Liver (tissue), 9 donors: ENCODE data around the gene LNPK. TPM values are rescaled to one million over a fixed set of nuclear protein-coding genes. Genes with fewer than 3 reads are reported as not detected.

ENCODE experiments used
- DNase-seq: peaks from one replicate; pipeline ENCODE4 v3.0.0-alpha.2; 2017; ENCODE audit warnings: low spot score
- H3K27ac ChIP-seq, 2 donors: one replicate each; pipeline ENCODE4 v1.7.0; 2013; ENCODE audit warnings: inconsistent platforms in 2 of 2, low read length in 2 of 2, control low read depth in 1 of 2, low read depth in 1 of 2, mild to moderate bottlenecking in 1 of 2
- H3K27me3 ChIP-seq, 4 donors: one replicate each; pipeline versions ENCODE4 v1.6.1 to v1.7.0; 2013; ENCODE audit warnings: low read length in 3 of 4, inconsistent platforms in 1 of 4, mild to moderate bottlenecking in 1 of 4, moderate library complexity in 1 of 4; ENCODE audit not compliant: control insufficient read depth in 4 of 4, insufficient read depth in 4 of 4
- H3K36me3 ChIP-seq, 4 donors: one replicate each; pipeline versions ENCODE4 v1.6.1 to v1.7.0; 2013; ENCODE audit warnings: low read length in 3 of 4, mild to moderate bottlenecking in 3 of 4, low read depth in 1 of 4, moderate library complexity in 1 of 4; ENCODE audit not compliant: control insufficient read depth in 4 of 4, insufficient read depth in 3 of 4
- H3K4me1 ChIP-seq, 4 donors: one replicate each; pipeline versions ENCODE4 v1.6.1 to v1.7.0; 2013; ENCODE audit warnings: low read length in 3 of 4, mild to moderate bottlenecking in 3 of 4, moderate library complexity in 1 of 4; ENCODE audit not compliant: control insufficient read depth in 4 of 4, insufficient read depth in 4 of 4
- H3K4me3 ChIP-seq, 3 donors: one replicate each; pipeline versions ENCODE4 v1.6.1 to v1.7.0; 2013; ENCODE audit warnings: low read length in 3 of 3, control low read depth in 1 of 3, low read depth in 1 of 3, mild to moderate bottlenecking in 1 of 3
- H3K9ac ChIP-seq, 2 donors: one replicate each; pipeline ENCODE4 v1.7.0; 2013; ENCODE audit warnings: low read length in 2 of 2, mild to moderate bottlenecking in 2 of 2, moderate library complexity in 2 of 2, control low read depth in 1 of 2, low read depth in 1 of 2
- H3K9me3 ChIP-seq, 4 donors: one replicate each; pipeline versions ENCODE4 v1.6.1 to v1.7.0; 2013; ENCODE audit warnings: low read length in 3 of 4; ENCODE audit not compliant: control insufficient read depth in 4 of 4
- ATF3 ChIP-seq: IDR thresholded peaks from 2 replicates; pipeline ENCODE4 v1.6.1; 2016; ENCODE audit warnings: antibody characterized with exemption
- CTCF ChIP-seq: fragments of 150-350 bp; IDR thresholded peaks from 2 replicates; pipeline ENCODE4 v1.5.1; 2017; ENCODE audit warnings: improper control_type of control experiment, low read depth, low read length; ENCODE audit not compliant: missing input control
- EGR1 ChIP-seq, 2 donors: IDR thresholded peaks; 2 replicates each; pipeline ENCODE4 v1.6.1; 2016 to 2018; ENCODE audit warnings: antibody characterized with exemption in 2 of 2, low read depth in 2 of 2
- FOXA1 ChIP-seq: IDR thresholded peaks from 2 replicates; pipeline ENCODE4 v1.6.1; 2016; ENCODE audit warnings: antibody characterized with exemption
- FOXA2 ChIP-seq: IDR thresholded peaks from 2 replicates; pipeline ENCODE4 v1.6.1; 2016; ENCODE audit warnings: antibody characterized with exemption
- GABPA ChIP-seq, 2 donors: IDR thresholded peaks in 1 of 2; conservative IDR thresholded peaks in 1 of 2; 2 replicates each; pipeline ENCODE4 v1.6.1; 2016; ENCODE audit warnings: antibody characterized with exemption in 2 of 2, mild to moderate bottlenecking in 1 of 2, moderate library complexity in 1 of 2
- HNF4A ChIP-seq, 2 donors: conservative IDR thresholded peaks; 2 replicates each; pipeline ENCODE4 v1.6.1; 2016; ENCODE audit warnings: antibody characterized with exemption in 2 of 2, mild to moderate bottlenecking in 2 of 2
- HNF4G ChIP-seq: IDR thresholded peaks from 2 replicates; pipeline ENCODE4 v1.6.1; 2016; ENCODE audit warnings: antibody characterized with exemption
- NR2F2 ChIP-seq: IDR thresholded peaks from 2 replicates; pipeline ENCODE4 v1.6.1; 2016; ENCODE audit warnings: antibody characterized with exemption
- RAD21 ChIP-seq, 2 donors: IDR thresholded peaks; 2 replicates each; pipeline ENCODE4 v1.6.1; 2016; ENCODE audit warnings: antibody characterized with exemption in 2 of 2, mild to moderate bottlenecking in 2 of 2
- REST ChIP-seq: IDR thresholded peaks from 2 replicates; pipeline ENCODE4 v1.6.1; 2016; ENCODE audit warnings: antibody characterized with exemption, mild to moderate bottlenecking
- RXRA ChIP-seq, 2 donors: IDR thresholded peaks; 2 replicates each; pipeline ENCODE4 v1.6.1; 2017 to 2018; ENCODE audit warnings: antibody characterized with exemption in 2 of 2, mild to moderate bottlenecking in 1 of 2
- SP1 ChIP-seq: IDR thresholded peaks from 2 replicates; pipeline ENCODE4 v1.6.1; 2018; ENCODE audit warnings: antibody characterized with exemption, mild to moderate bottlenecking
- TAF1 ChIP-seq: conservative IDR thresholded peaks from 2 replicates; pipeline ENCODE4 v1.6.1; 2016; ENCODE audit warnings: antibody characterized with exemption, mild to moderate bottlenecking
- YY1 ChIP-seq: IDR thresholded peaks from 2 replicates; pipeline ENCODE4 v1.6.1; 2016; ENCODE audit warnings: antibody characterized with exemption, mild to moderate bottlenecking
- ZBTB33 ChIP-seq: IDR thresholded peaks from 2 replicates; pipeline ENCODE4 v1.6.1; 2016; ENCODE audit warnings: antibody characterized with exemption
- WGBS: extraction: QIAGEN DNeasy Blood & Tissue Kit; methylation state at CpG from one replicate; pipeline ENCODE4 v1.1.7; 2013; 5-methylcytosine and 5-hydroxymethylcytosine counted together
- polyA plus RNA-seq, 2 donors: library from polyadenylated mRNA; stranded (reverse) in 1 of 2; unstranded in 1 of 2; fragments of 200-250 nt in 1 of 2; fragments of >200 nt in 1 of 2; fragmentation: Nextera tagmentation in 1 of 2; extraction: Ambion mirVana in 1 of 2; gene quantifications; one replicate each; pipeline versions ENCODE4 v1.2.1 to v1.2.3, GENCODE V29; 2013 to 2015
- total RNA-seq, 2 donors: library from RNA; depleted of rRNA; stranded (reverse); fragments of >200 nt; gene quantifications; one replicate each; pipeline ENCODE4 v1.2.3, GENCODE V29; 2014
- donor health status: healthy.
- donor health status: healthy.
- donor health status: healthy.
- donor health status: healthy.
- donor health status: healthy.

LNPK gene
- total and polyA plus RNA-seq, 4 donors = 5.5 to 25.2 (median 11.5) TPM

- H3K9ac ChIP-seq = no peak overlapping the region
- 58% methylated on average over 7 of the region's 7 CpGs for WGBS
Measured at GRCh38 chr2:175883586-175884194, 118.4 kb downstream of the LNPK start.

More at GRCh38 chr2:175883586-175884194, 118.4 kb downstream of the LNPK start:
- Histone ChIP-seq H3K36me3 (no peaks in the 10 kb centered on the region), H3K4me3 (no peak overlapping the region), H3K27ac (no peak overlapping the region), H3K27me3 (peaks cover 0 to 5% (median 0%) of the 10 kb centered on the region in 4 donors), H3K4me1 (no peaks in the 10 kb centered on the region), H3K9me3 (no peaks in the 10 kb centered on the region)
- DNase-seq = no peak
- no peak for TF ChIP-seq HNF4A (conservative IDR thresholded peaks at IDR 0.05)
- TF ChIP-seq TAF1 = no peak
- no peak for TF ChIP-seq RXRA (IDR thresholded peaks at IDR 0.05)
- no peak for TF ChIP-seq ZBTB33
- no peak for TF ChIP-seq CTCF
- no peak for TF ChIP-seq ATF3
- no peak for TF ChIP-seq SP1
- no peak for TF ChIP-seq NR2F2
- TF ChIP-seq HNF4G = no peak
- TF ChIP-seq GABPA (IDR thresholded peaks at IDR 0.05 in 1 of 2, conservative IDR thresholded peaks at IDR 0.05 in 1 of 2) = no peak
- no peak for TF ChIP-seq YY1
- TF ChIP-seq FOXA1 = no peak
- TF ChIP-seq REST = no peak
- TF ChIP-seq FOXA2 = no peak
- no peak for TF ChIP-seq RAD21 (IDR thresholded peaks at IDR 0.05)
- no peak for TF ChIP-seq EGR1 (IDR thresholded peaks at IDR 0.05; ENCODE audit: low read depth in 2 of 2)
